Occipital lobe (tissue), 2 donors: ENCODE measurements around the gene ZNF554. TPM values are rescaled to one million over a fixed set of nuclear protein-coding genes. Genes with fewer than 3 reads are reported as not detected.

ENCODE experiments used
- DNase-seq: peaks from one replicate; lab custom pipeline; 2025; lab: John Stamatoyannopoulos, UW
- total RNA-seq: library from RNA; depleted of rRNA; stranded (reverse); fragments of >200 nt; gene quantifications from one replicate; pipeline ENCODE4 v1.2.3, GENCODE V29; 2014

ZNF554 gene
- total RNA-seq, 1 donor from 2014 or later = 17.5 TPM

DNA sequence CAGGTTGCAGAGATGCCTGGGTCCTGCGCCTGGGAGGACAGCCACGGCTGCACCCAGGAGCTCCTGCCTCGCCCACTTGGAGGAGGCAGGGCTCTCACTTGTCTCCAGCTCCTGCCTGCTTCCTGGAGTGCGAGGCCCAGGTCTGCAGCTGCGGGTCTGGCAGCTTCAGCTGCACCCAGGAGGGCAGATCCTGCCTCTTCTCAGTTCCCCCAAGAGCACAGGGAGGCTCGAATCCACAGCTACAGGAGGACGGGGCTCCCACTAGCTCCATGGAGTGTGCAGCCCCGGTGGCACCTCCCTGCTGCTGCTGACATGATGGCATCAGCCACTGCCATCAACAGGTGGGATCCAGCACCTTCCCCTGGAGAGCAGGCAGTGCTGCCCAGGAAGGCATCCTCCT is 4.5 kb downstream of the ZNF554 start:
- no peak for DNase-seq

DNA sequence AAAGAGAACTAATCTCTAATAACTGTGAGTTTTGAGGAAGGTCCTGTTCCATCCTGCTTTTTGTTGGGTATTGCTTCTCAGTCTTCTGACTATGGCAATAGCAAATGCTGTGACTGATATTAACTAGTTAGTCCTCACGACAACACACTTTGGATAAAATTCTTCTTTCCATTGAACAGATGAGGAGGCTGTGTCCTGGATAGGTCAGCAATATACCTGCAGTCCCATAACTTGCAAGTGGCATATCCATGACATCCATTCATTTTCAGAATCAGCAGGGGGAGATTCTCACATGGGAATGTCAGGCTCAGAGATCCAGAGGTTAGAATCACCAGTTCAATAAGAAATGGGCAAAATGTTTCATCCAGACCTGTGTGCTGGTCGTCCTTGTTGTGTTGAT is 7.4 kb downstream of the ZNF554 start:
- no peak for DNase-seq

DNA sequence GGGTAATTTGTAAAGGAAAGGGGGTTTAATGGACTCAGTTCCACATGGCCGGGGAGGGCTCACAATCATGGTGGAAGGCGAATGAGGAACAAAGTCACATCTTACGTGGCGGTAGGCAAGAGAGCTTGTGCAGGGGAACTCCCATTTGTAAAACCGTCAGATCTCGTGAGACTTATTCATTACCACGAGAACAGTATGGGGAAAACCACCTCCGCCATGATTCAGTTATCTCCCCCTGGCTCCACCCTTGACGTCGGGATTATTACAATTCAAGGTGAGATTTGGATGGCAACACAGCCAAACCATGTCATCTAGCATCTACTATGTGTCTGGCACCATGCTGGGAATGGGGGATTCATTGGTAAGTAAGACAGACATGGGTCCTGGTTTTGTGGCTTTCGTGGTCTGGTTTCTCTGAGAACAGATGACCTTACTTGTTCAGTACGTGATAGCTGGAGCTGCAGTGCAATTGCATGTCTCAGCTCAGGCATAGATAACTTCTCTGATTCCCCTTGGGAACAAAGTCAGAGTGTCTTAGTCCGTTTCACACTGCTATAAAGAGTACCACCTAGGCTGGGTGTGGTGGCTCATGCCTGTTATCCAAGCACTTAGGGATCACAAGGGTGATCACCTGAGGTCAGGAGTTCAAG is 8.3 kb downstream of the ZNF554 start:
- no peak for DNase-seq

DNA sequence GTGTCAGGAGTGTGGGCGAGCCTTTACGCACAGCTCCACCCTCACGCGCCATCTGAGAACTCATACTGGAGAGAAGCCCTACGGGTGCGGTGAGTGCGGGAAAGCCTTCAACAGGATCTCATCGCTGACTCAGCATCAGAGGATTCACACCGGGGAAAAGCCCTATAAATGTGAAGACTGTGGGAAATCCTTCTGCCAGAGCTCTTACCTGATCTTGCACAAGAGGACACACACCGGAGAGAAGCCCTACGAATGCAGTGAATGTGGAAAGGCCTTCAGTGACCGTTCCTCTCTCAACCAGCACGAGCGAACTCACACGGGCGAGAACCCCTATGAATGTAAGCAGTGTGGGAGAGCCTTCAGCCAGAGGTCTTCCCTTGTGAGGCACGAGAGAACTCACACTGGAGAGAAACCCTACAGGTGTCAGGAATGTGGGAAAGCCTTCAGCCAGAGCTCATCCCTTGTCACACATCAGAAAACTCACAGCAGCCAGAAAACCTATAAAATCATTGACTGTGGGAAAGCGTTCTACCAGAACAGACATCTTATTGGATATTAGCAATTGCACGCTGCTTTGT is 14.7 kb downstream of the ZNF554 start:
- no peak for DNase-seq

DNA sequence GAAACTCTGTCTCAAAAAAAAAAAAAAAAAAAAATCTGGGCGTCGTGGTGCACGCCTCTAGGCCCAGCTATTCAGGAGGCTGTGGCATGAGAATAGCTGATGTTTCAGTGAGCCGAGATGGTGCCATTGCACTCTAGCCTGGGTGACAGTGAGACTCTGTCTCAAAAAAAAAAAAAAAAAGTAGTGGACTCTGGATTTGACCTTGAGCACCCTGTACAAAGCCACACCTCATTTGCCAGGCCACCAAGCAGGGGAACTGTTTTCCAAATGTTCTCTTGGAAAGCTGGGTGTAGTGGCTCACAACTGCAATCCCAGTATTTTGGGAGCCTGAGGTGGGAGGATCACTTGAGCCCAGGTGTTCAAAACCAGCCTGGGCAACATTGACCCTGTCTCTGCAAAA is 17.8 kb downstream of the ZNF554 start:
- DNase-seq = no peak

DNA sequence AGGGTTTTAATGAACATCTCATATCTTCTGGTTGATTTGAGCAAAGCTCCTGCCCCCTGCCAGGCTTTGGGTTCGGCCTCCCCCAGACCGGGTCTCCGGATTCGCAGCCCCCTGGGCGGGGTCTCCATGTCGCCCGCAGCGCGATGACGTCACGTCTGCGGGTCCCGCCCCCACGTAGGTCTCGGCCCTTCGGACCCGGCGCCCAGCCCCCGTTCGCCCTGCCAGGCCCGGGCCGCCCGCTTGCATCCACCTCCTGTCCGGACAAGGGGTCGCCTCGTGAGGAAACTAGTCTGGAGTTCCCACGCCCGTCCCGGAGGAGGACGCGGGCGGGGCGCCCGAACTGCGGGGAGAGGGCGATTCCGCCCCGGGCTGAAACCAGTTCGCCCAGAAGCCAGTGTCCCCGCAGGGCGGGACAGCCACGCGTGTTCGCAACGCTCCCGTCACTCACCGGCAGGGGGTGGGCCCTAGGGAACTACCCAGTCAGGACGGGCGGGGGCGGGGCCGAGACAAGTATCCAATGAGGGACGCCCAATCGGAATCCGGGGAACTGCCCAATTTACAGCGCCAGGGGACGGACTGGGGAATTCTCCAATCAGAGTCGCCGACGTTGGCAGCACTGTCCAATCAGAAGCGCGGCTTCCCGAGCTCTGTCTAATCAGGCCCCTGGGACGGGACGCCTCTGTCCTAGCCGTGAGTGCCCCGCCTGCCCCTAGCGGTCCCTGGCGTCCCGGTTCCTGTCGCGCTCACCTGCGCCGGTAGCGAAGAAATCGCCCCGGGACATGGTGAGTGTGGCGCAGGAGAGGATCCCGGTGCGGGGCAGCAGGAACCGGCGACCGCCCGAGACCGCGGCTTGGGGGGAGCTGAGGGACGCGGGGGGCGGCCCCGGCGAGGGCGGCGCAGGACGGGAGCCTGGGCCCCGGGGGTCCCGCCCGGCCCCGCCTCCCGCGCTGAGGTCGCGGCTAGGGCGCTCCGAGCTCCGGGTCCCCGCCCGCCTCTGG is 21.4 kb downstream of the ZNF554 start, which contains the start of gene ZNF555:
Gene ZNF555 (plus strand): TSS at position 682 of the 998 bp plus-strand sequence. CDS start 98 bp downstream, at position 780.
- peak; percentile 99 for DNase-seq

DNA sequence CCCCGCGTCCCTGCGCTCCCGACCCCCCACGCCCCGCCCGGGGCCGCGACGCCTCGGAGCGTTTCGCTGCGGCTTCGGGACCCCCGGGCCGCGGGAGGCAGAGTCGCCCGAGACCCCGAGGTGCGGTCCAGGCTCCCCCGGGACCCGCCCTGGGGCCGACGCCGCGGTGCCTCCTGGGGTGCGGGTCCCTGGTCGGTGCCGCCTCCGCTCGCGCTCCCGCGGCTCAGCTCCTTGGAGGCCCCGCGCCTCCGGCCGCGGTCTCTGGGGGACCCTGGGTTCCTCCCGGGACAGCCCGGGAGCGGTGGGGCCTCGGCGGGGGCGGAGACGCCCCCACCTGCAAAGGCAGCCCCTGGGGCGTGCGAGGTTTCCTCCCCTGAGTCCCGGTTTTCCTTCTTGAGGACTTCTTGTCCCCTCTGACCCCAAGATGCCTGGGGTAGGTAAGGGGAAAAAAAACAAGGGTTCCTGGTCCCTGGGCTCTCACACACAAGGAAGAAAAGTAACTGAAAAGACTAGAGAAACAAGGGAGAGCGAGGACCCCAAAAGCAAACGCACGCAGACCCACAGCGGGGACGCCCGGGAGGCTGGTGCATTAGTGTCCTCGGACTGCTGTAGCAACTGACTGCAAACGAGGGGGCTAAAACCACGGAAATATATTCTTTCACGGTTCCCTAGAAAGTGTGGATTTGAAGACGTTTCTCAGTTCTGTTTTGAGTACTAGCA is 22.3 kb downstream of the ZNF554 start:
- no peak for DNase-seq

DNA sequence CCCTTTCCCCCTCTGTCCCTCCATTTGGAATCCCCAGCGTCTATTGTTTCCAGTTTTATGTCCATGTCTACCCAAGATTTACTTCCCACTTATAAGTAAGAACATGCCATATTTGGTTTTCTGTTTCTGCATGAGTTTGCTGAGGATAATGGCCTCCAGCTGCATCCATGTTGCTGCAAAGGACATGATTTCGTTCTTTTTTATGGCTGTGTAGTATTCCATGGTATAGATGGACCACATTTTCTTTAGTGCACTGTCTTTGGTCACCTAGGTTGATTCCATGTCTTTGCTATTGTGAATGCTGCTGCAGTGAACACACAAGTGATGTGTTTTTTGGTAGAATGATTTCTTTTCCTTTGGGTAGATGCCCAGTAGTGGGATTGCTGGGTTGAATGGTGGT is 25.4 kb downstream of the ZNF554 start:
- no peak for DNase-seq

DNA sequence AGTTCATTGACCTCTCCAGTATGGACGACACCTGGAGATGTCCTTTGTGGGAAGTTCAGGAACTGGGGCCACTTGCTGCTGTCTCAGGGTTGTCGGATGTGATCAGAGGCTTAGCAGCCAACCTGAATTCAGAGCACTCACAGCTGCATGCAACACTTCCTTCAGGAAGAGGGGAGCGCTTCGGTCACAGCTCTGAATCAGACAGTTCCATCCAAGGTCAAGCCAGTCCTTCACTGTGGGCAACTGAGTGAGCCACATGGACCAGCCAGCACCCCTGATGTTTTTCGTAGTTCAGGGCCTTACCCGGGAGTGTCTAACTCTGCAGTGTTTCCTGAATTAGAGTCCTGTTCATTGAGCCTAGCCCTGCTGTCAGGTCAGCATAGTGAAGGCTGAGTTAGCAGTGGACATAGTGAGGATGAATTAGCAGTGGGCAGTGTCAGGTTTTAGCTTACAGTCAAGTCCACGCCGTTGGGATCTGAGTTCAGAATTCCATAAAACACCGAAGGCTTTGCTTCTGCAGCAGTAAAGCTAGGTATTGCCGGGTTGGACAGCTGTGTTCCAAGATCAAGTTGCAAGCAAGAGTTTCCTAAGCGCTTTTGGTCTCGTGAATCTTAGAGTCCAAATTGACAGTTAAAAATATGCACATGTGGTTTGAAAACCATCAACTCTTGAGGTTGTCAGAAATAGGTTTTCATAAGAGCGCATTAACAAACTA is 26.7 kb downstream of the ZNF554 start:
- DNase-seq = no peak

DNA sequence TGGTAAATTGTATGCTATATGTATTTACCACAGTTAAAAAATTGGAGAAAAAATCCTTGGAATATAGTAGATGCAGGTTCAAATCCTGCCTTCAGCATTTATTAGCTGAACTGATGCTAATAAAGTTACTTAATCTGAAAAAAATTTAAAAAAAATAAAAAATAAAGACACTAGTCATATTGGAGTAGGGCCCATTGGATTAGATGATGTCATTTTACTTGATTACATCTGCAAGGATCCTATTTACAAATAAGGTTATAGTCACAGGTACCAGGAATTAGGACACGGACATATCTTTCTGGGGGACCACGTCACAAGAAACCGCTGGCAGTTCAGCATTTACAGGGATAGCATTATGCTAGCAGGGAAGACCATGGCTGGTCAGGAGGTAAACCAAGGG is 27.8 kb downstream of the ZNF554 start:
- DNase-seq = no peak

DNA sequence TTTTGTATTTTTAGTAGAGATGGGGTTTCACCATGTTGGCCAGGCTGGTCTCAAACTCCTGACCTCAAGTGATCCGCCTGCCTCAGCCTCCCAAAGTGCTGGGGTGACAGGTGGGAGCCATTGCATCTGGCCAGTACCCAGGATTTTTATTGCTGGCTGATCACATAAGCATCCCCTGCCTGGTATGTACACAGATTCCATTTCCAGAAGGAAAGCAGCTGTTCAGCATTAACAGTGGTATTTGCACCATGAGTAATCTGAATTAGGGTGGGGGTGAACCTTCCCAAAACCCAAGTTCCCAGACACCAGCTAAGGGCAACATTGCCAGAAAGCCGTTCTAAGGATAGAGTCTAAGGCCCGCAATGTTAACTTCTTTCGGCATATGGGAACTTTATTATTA is 28.9 kb downstream of the ZNF554 start:
- no peak for DNase-seq

DNA sequence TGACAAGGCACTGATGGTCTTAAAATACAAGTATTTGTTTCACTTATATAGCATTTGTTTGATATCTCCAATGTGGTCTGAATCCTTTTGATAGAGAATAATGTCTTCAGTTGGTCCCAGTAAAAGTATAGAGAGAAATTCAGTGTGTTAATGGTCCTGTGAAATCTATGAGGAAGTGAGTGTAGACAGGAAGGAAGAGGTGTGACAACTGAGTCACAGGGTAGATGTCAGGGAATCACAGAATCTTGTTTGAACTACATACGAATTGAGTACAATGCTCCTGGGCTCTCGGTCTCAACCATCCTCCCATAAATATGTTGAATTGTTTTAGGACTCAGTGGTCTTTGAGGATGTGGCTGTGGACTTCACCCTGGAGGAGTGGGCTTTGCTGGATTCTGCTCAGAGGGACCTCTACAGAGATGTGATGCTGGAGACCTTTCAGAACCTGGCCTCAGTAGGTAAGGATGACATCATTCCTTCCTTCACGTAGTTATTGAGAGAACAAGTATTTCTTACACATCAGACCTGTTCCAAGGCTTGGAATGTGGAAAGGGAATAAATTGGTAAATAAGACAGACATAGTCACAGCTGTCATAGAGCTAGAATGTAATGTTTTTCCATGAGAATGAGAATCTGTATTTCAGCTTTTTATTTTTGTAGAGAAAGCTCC is 30.7 kb downstream of the ZNF554 start:
- DNase-seq = no peak

DNA sequence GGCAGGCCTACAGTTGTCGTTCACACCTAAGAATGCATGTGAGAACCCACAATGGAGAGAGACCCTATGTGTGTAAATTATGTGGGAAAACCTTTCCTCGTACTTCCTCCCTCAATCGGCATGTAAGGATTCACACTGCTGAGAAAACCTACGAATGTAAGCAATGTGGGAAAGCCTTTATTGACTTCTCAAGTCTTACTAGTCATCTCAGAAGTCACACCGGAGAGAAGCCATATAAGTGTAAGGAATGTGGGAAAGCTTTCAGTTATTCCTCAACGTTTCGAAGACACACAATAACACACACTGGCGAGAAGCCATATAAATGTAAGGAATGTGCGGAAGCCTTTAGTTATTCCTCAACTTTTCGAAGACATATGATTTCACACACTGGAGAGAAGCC is 32.9 kb downstream of the ZNF554 start:
- no peak for DNase-seq

DNA sequence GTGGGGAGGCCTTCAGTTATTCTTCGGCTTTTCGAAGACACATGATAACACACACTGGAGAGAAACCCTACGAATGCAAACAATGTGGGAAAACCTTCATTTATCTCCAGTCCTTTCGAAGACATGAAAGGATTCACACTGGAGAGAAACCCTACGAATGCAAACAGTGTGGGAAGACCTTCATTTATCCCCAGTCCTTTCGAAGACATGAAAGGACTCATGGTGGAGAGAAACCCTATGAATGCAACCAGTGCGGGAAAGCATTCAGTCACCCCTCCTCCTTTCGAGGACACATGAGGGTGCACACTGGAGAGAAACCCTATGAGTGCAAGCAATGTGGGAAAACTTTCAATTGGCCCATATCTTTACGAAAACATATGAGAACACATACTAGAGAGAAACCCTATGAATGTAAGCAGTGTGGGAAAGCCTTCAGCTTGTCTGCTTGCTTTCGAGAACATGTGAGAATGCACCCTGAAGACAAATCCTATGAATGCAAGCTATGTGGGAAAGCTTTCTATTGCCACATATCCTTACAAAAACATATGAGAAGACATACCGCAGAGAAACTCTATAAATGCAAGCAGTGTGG is 33.4 kb downstream of the ZNF554 start:
- no peak for DNase-seq

DNA sequence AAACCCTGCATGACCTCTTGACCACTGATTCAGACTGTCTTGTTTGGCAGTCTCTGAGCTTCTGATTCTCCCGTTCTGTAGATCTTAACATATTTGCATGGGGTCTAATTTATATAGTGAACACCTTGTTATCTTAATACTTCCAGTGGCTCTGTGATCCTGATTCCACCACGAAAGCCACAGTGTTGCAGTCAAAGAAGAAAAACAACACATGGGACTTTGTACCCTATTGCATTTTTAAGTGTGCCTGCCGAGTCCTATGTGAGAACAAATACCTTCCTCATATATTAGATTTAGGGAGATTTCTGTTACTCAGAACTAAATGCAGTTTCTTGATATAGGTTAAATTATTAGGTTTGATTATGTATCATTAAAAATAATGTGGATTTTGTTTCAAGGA is 35.2 kb downstream of the ZNF554 start:
- no peak for DNase-seq

DNA sequence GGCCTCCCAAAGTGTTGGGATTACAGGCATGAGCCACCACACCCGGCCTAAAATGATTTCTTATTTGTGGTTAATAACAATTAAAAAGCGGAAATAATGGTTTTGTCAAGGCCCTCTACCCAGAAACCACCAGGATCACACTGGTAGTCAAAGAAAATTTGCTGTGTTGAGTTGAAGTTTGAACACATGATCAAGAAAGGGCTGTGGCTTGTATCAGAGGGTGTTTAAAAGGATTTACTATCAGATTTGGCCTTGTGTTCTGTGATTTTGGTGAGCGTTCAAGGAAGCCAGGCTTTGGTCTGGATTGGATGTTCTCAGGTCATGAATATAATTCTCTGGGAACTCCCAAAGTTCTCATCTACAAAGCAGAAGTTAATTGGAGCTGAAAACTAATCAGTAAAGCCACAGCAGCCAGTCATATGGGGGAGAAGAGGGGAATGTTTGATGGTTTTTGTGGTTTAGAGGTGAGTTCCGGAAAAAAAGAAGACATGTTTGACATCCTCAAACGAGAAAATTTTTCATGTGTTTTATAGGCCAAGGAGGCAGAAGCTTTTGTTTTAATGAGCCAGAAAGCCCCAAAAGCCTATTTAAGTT is 36.9 kb downstream of the ZNF554 start:
- DNase-seq = no peak

DNA sequence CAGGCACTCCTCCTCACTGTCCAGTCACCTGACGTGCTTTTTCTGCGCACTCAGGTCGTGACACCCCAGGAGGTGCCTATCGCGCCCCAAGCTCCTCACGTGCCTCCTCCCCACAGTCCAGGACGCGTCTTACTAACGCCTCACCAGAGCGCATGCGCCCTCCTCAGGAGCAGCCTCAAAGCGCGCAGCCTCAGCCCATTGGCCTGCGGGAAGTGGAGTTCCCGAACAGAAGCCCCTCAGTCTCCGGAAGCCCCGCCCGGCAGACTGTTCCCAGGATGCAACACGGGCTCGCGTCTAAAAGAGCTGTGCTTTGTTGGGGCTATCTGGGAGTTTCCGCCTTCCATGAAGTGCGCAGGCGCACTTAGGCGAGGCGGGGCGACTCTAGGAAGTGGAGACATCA is 39.2 kb downstream of the ZNF554 start:
- DNase-seq = no peak

DNA sequence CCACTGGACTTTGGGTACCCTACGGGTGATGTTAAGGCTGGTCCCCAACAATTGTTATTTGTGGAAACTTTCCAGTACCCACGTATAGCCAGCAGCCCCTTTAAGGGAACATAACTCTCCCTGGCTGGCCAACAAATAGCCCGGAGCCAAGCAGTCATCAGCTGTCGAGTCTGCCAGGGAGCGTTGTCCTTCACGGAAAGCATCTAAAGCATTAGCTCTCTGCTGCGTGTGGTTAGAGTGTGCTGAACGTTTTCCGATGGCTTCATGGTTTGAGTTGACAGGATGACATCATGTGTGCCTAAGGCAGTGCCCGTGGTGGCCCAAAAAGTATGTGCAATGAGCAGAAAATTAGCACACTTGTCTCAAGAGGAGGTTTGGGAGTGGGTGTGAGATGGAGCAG is 44.1 kb downstream of the ZNF554 start:
- no peak for DNase-seq

DNA sequence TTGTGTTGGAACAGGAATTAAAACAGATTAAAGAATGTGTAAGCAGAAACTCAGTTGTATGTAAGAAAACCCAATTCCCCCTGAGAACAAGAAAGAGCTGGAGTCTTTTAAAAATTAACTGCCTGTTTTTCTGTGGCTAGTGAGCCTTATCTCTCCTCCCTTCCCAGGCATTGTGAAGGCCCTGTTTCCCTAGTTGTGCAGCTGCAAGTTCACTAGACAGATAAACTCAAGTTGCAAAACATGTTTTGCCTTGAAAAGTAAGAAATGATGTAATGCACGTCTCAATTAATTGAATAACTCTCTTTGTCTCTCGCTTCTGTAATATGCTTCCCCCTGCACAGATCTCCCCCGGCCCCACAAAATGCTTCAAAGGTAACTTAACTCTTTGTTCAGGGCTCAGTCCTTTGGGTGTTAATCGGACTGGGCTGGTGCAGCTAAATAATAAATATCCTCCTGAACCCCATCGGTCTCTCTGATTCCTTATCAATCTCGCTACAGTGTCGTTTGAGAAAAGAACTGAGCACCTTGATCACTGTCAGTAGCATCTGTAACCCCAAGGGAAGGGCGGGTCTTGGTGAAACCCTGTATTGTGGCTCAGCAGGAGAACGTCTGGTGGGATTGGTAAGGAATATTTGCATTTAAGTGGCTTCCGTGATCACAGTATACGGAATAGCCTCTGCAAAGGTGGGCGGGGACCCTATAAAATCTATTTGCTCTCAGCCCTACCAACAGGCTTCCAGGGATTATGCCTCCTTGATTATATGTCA is 45.8 kb downstream of the ZNF554 start:
- DNase-seq = no peak
